Effector memory CD8-positive, alpha-beta T cell (primary cell): ENCODE measurements around the gene COX7A2L.
"Not testable (repeated sequence)": the region's sequence is repeated elsewhere in the genome, so short reads cannot be mapped to it uniquely, and the experiment has no call there.

Source experiments
- ATAC-seq: fragments of 150-1000 bp; cut with Tn5 transposase; replicated peaks from 2 replicates; pipeline ENCODE4 v1.10.0; 2021; ENCODE audit warnings: mild to moderate bottlenecking, moderate library complexity
- DNase-seq, 3 experiments: peaks; one replicate each; pipeline ENCODE4 v3.0.0; 2021
- H3K27ac Mint-ChIP-seq, 2 donors: one replicate each; pipeline ENCODE4 v1.8.0; 2022; ENCODE audit warnings: mild to moderate bottlenecking in 2 of 2, mixed read lengths in 2 of 2, moderate library complexity in 2 of 2
- H3K27me3 Mint-ChIP-seq, 2 donors: one replicate each; pipeline ENCODE4 v1.8.0; 2022; ENCODE audit warnings: mixed read lengths in 2 of 2
- H3K36me3 Mint-ChIP-seq: one replicate; pipeline ENCODE4 v1.8.0; 2022; ENCODE audit warnings: mild to moderate bottlenecking, moderate library complexity, mixed read lengths; ENCODE audit not compliant: insufficient read depth
- H3K4me1 Mint-ChIP-seq, 2 donors: one replicate each; pipeline ENCODE4 v1.8.0; 2022; ENCODE audit warnings: low read depth in 2 of 2, mixed read lengths in 2 of 2
- H3K4me3 Mint-ChIP-seq, 2 donors: one replicate each; pipeline ENCODE4 v1.8.0; 2022; ENCODE audit warnings: mild to moderate bottlenecking in 2 of 2, mixed read lengths in 2 of 2, moderate library complexity in 2 of 2
- H3K9me3 Mint-ChIP-seq, 2 donors: one replicate each; pipeline ENCODE4 v1.8.0; 2022; ENCODE audit warnings: mixed read lengths in 2 of 2
- total RNA-seq, 9 experiments: gene quantifications; one replicate each; lab custom pipeline; 2026; lab: John Stamatoyannopoulos, UW

Gene COX7A2L
- 36.3 to 67.1 (median 62.2) reads per million in 9 experiments for total RNA-seq

- Mint-ChIP-seq H3K4me1 (peaks cover 39 to 52% of the 10 kb centered on the region in 2 donors), H3K9me3 (no peaks in the 10 kb centered on the region), H3K4me3 (peak within 1 kb of the TSS; percentile 81 to 89), H3K36me3 (peaks cover 16% of the 10 kb centered on the region), H3K27ac (peak within 1 kb of the TSS; percentile 91 to 98), H3K27me3 (peaks cover 0 to 12% of the 10 kb centered on the region in 2 donors)
- ATAC-seq: peak; percentile 85
- peak; percentile 92 for DNase-seq
Observed at GRCh38 chr2:42360890-42361727, at the start of gene COX7A2L. Gene COX7A2L (minus strand): TSS chr2:42361217. CDS start chr2:42361161, 56 bp downstream.

GRCh38 chr2:42408009-42408408 lies 47.0 kb upstream of the COX7A2L start:
- no peaks in the 10 kb centered on the region for H3K4me1 Mint-ChIP-seq
- no peaks in the 10 kb centered on the region for H3K36me3 Mint-ChIP-seq
- DNase-seq (no peak), ATAC-seq (no peak)
- H3K27me3 Mint-ChIP-seq: peaks cover 6 to 7% of the 10 kb centered on the region in 2 donors
- no peak overlapping the region for H3K4me3 Mint-ChIP-seq
- no peaks in the 10 kb centered on the region for H3K9me3 Mint-ChIP-seq
- H3K27ac Mint-ChIP-seq: no peak overlapping the region

- Mint-ChIP-seq H3K27ac (no peak overlapping the region), H3K36me3 (no peaks in the 10 kb centered on the region), H3K9me3 (no peaks in the 10 kb centered on the region), H3K4me1 (no peaks in the 10 kb centered on the region), H3K27me3 (peaks cover 6 to 7% of the 10 kb centered on the region in 2 donors), H3K4me3 (no peak overlapping the region)
- DNase-seq (no peak), ATAC-seq (no peak)
Observed at GRCh38 chr2:42407476-42407875, 46.5 kb upstream of the COX7A2L start.

DNA sequence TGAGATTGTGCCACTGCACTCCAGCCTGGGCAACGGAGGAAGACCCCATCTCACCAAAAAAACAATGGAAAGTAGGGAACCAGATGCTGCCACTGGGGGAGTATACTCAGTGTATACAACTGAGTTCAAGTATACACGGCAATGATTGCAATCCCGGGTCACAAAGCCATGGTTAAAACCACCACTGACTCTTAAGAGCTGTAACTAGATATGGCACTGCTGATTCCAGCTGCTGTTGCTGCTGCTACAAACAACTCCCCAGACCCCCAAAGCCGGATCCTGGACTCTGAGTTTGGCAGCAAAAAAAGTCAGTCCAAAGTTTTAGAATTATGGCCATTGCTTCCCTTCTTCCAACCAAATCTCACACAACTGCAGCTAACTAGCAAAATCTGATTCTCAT lies 43.7 kb upstream of the COX7A2L start:
- H3K27ac Mint-ChIP-seq: no peak overlapping the region
- no peaks in the 10 kb centered on the region for H3K9me3 Mint-ChIP-seq
- DNase-seq: no peak
- H3K27me3 Mint-ChIP-seq: peaks cover 10 to 13% of the 10 kb centered on the region in 2 donors
- no peaks in the 10 kb centered on the region for H3K4me1 Mint-ChIP-seq
- no peaks in the 10 kb centered on the region for H3K36me3 Mint-ChIP-seq
- H3K4me3 Mint-ChIP-seq: no peak overlapping the region
- ATAC-seq: no peak

- ATAC-seq (no peak), DNase-seq (no peak)
- Mint-ChIP-seq H3K4me1 (no peaks in the 10 kb centered on the region), H3K9me3 (no peaks in the 10 kb centered on the region), H3K27ac (no peak overlapping the region), H3K27me3 (peaks cover 13 to 22% of the 10 kb centered on the region in 2 donors), H3K36me3 (no peaks in the 10 kb centered on the region), H3K4me3 (no peak overlapping the region)
Observed at GRCh38 chr2:42401773-42402172, 40.8 kb upstream of the COX7A2L start.

GRCh38 chr2:42398052-42398451 lies 37.0 kb upstream of the COX7A2L start:
- not testable (repeated sequence) for H3K9me3 Mint-ChIP-seq, H3K36me3 Mint-ChIP-seq, H3K4me1 Mint-ChIP-seq, H3K27ac Mint-ChIP-seq, DNase-seq, H3K4me3 Mint-ChIP-seq, ATAC-seq
- H3K27me3 Mint-ChIP-seq: peaks cover 13 to 30% of the 10 kb centered on the region in 2 donors

DNA sequence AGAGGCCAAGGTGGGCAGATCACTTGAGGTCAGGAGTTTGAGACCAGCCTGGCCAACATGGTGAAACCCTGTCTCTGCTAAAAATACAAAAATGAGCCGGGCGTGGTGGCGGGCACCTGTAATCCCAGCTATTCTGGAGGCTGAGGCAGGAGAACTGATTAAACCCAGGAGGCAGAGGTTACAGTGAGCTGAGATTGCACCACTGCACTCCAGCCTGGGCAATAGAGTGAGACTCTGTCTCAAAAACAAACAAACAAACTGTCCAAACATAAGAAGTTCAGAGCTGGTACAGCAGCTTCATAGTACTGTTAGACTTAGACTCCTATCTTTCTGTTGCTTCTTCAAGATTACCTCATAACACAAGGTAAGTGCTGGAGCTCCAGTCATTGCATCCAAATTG lies 32.3 kb upstream of the COX7A2L start:
- not testable (repeated sequence) for H3K27ac Mint-ChIP-seq, H3K36me3 Mint-ChIP-seq, H3K4me3 Mint-ChIP-seq, ATAC-seq, H3K9me3 Mint-ChIP-seq, H3K4me1 Mint-ChIP-seq, DNase-seq
- H3K27me3 Mint-ChIP-seq: peaks cover 7 to 20% of the 10 kb centered on the region in 2 donors

- Mint-ChIP-seq H3K9me3 (no peaks in the 10 kb centered on the region), H3K4me1 (no peaks in the 10 kb centered on the region), H3K27me3 (peaks cover 6 to 17% of the 10 kb centered on the region in 2 donors), H3K27ac (no peak overlapping the region), H3K36me3 (peaks cover 4% of the 10 kb centered on the region), H3K4me3 (no peak overlapping the region)
- ATAC-seq (no peak), DNase-seq (no peak)
Observed at GRCh38 chr2:42392191-42392590, 31.2 kb upstream of the COX7A2L start.

- no peaks in the 10 kb centered on the region for H3K9me3 Mint-ChIP-seq
- DNase-seq: no peak
- ATAC-seq: no peak
- peaks cover 4% of the 10 kb centered on the region for H3K36me3 Mint-ChIP-seq
- H3K27me3 Mint-ChIP-seq: peaks cover 6 to 19% of the 10 kb centered on the region in 2 donors
- no peak overlapping the region for H3K27ac Mint-ChIP-seq
- H3K4me3 Mint-ChIP-seq: no peak overlapping the region
- no peaks in the 10 kb centered on the region for H3K4me1 Mint-ChIP-seq
Observed at GRCh38 chr2:42390401-42390969, 29.5 kb upstream of the COX7A2L start.

- Mint-ChIP-seq H3K27ac (no peak overlapping the region), H3K4me1 (peaks cover 0 to 1% of the 10 kb centered on the region in 2 donors), H3K27me3 (peaks cover 0 to 17% of the 10 kb centered on the region in 2 donors), H3K4me3 (no peak overlapping the region), H3K36me3 (no peaks in the 10 kb centered on the region), H3K9me3 (no peaks in the 10 kb centered on the region)
- ATAC-seq: no peak
- no peak for DNase-seq
Observed at GRCh38 chr2:42386682-42387081, 25.7 kb upstream of the COX7A2L start.

DNA sequence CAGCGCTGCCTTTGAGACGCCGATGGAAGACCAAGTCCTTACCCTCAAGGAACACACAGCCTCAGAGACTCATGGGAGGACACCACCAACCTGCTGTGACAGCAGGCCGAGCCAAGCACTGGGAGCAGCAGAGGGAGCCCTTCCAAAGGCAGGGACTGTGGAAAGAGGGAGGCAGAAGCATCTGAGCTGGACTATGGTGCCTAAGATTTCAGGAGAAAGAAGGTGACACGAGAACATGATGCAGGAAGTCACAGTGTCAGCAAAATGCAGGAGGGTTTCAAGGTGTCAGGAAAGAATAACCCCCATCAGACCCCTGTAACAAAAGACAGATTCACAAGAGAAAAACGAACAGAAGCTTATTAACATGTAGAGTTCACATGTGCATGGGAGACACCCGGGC lies 24.2 kb upstream of the COX7A2L start:
- Mint-ChIP-seq H3K27ac (no peak overlapping the region), H3K9me3 (no peaks in the 10 kb centered on the region), H3K4me3 (no peak overlapping the region), H3K27me3 (peaks cover 0 to 24% of the 10 kb centered on the region in 2 donors), H3K36me3 (no peaks in the 10 kb centered on the region), H3K4me1 (peaks cover 0 to 1% of the 10 kb centered on the region in 2 donors)
- no peak for DNase-seq
- ATAC-seq: no peak

DNA sequence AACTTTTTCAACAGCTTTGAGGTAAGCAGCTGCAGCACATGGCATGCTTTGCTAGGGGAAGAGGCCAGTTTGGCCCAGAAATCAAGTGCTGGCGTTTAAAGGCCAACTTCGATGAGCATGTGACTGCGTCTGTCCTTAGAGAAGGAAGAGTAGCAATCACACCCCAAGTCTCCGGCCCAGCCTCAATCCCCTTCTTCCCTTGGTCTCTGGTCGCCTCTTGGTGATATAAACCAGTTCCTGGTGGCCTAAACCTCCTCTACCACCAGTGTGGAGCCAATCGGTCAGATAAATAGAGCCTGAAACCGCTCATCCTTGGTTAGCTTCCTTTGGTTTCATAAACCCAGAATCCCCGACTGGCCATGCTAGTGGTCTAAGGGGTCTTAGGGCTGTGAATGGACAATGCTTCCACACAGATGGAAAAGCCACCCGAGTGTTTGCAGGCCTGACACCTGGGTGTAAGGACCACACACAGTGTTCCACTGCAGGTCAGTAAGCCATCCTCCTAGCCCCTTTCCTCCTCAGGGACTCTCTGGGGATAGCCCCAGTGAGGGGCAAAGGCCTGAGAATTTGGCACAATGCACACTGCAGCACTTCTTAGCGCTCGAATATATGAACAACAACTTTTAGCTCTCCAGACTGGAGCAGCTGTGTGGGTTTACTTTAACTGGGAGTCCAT lies 23.0 kb upstream of the COX7A2L start:
- Mint-ChIP-seq H3K4me1 (peaks cover 0 to 1% of the 10 kb centered on the region in 2 donors), H3K4me3 (no peak overlapping the region), H3K36me3 (no peaks in the 10 kb centered on the region), H3K27ac (no peak overlapping the region), H3K27me3 (peaks cover 0 to 24% of the 10 kb centered on the region in 2 donors), H3K9me3 (no peaks in the 10 kb centered on the region)
- DNase-seq (no peak), ATAC-seq (no peak)

GRCh38 chr2:42382144-42382543 lies 21.1 kb upstream of the COX7A2L start:
- DNase-seq: no peak
- H3K4me1 Mint-ChIP-seq: peaks cover 0 to 1% of the 10 kb centered on the region in 2 donors
- no peak overlapping the region for H3K27ac Mint-ChIP-seq
- H3K4me3 Mint-ChIP-seq: no peak overlapping the region
- H3K9me3 Mint-ChIP-seq: no peaks in the 10 kb centered on the region
- peaks cover 0 to 24% of the 10 kb centered on the region in 2 donors for H3K27me3 Mint-ChIP-seq
- no peak for ATAC-seq
- H3K36me3 Mint-ChIP-seq: no peaks in the 10 kb centered on the region
